ENCODE data around the gene LTBP1. TPM values are rescaled to one million over a fixed set of nuclear protein-coding genes. Genes with fewer than 3 reads are reported as not detected.

LTBP1 gene
- total RNA-seq, 1 experiment from 2014 or later = 28.5 TPM

DNA sequence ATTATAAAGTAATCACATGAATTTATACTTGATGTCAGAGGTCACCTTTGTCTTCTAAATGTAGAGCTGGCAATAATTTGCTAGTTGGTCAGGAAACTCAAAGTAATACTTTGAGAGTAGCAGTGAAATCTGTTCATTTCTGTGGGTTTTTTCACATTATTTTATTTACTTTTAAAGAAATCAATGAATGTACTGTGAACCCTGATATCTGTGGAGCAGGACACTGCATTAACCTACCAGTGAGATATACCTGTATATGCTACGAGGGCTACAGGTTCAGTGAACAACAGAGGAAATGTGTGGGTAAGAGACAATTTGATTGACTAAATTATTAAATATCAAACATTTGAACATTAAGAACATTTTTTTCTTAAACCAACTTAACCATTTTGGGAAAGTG is 326.7 kb downstream of the LTBP1 start:
- no peak for DNase-seq

More for the DNA sequence above, 326.7 kb downstream of the LTBP1 start:
- Histone ChIP-seq H3K4ac (ENCODE audit: low read depth, low read length) (no peak overlapping the region), H2AFZ (ENCODE audit: low read length) (no peak overlapping the region), H4K8ac (replicated peaks; ENCODE audit: insufficient read length, low read depth, low read length) (no peak overlapping the region), H3K18ac (ENCODE audit: insufficient read length, low read depth, low read length) (no peak overlapping the region), H4K5ac (ENCODE audit: insufficient read length, low read depth, low read length) (no peak overlapping the region), H2BK12ac (ENCODE audit: insufficient read length, low read depth, low read length) (no peak overlapping the region), H3K4me2 (ENCODE audit: insufficient read depth, insufficient read length, low read length) (no peak overlapping the region), H2BK20ac (ENCODE audit: low read depth, low read length, poor library complexity, severe bottlenecking) (no peak overlapping the region), H3K4me1 (ENCODE audit: insufficient read depth, low read length) (no peaks in the 10 kb centered on the region), H2BK5ac (ENCODE audit: insufficient read length, low read length) (no peak overlapping the region), H3K79me1 (ENCODE audit: insufficient read depth, low read depth, low read length, poor library complexity, severe bottlenecking) (no peaks in the 10 kb centered on the region), H3K9me3 (ENCODE audit: control insufficient read depth, low read depth, low read length) (no peaks in the 10 kb centered on the region), H2AK5ac (ENCODE audit: insufficient read length, low read length) (no peak overlapping the region), H3K56ac (ENCODE audit: insufficient read length, low read depth, low read length) (no peak overlapping the region), H4K20me1 (ENCODE audit: control insufficient read depth, insufficient read depth, insufficient read length) (no peaks in the 10 kb centered on the region), H3K79me2 (ENCODE audit: insufficient read depth, low read length) (no peaks in the 10 kb centered on the region), H2BK120ac (ENCODE audit: low read depth, low read length, poor library complexity, severe bottlenecking) (no peak overlapping the region), H3K9ac (ENCODE audit: extremely low read depth, insufficient read length, low read length) (no peak overlapping the region), H3K23me2 (ENCODE audit: insufficient read length, low read depth, low read length, poor library complexity, severe bottlenecking) (no peaks in the 10 kb centered on the region), H4K91ac (ENCODE audit: insufficient read length, low read depth, low read length) (no peak overlapping the region), H3K27me3 (ENCODE audit: insufficient read depth, low read length) (no peaks in the 10 kb centered on the region), H3K23ac (ENCODE audit: insufficient read length, low read depth, low read length) (no peak overlapping the region), H3K27ac (ENCODE audit: insufficient read length, low read depth, low read length) (no peak overlapping the region), H3T11ph (ENCODE audit: low read length) (no peak overlapping the region), H2BK15ac (ENCODE audit: low read depth, low read length) (no peak overlapping the region), H3K14ac (ENCODE audit: insufficient read depth, low read length) (no peak overlapping the region)
- Mint-ChIP-seq H3K36me3 (ENCODE audit: insufficient read depth in 1 of 3, low read depth in 3 of 3) (peaks cover 0 to 12% (median 6%) of the 10 kb centered on the region in 3 experiments; a peak in 4 of 7 replicates), H3K27ac (no peak overlapping the region), H3K4me3 (no peak overlapping the region), H3K27me3 (ENCODE audit: low read depth) (no peaks in the 10 kb centered on the region), H3K9me3 (no peaks in the 10 kb centered on the region), H3K4me1 (no peaks in the 10 kb centered on the region)
- WGBS (ENCODE audit: extremely low coverage, insufficient read length, low lambda C conversion rate) = no CpG with 5 or more reads among the region's 1 CpG
- TF ChIP-seq CTCF (conservative IDR thresholded peaks at IDR 0.05) = no peak
